Fibroblast of lung (primary cell): Measurements from ENCODE around the gene RASSF4. TPM values are rescaled to one million over a fixed set of nuclear protein-coding genes. Genes with fewer than 3 reads are reported as not detected.
A peak's percentile ranks its signal among the peaks of the same experiment; 100 is the strongest.

Source experiments
- DNase-seq, 2 donors: peaks; one replicate each; pipeline versions ENCODE4 v3.0.0 to v3.0.0-alpha.2; 2010; ENCODE audit warnings: low read depth in 2 of 2
- H2AFZ ChIP-seq: 2 replicates; pipeline ENCODE4 v1.5.1; 2012; ENCODE audit warnings: low read length, control low read depth, inconsistent platforms
- H3K27ac ChIP-seq: 2 replicates; pipeline ENCODE4 v1.5.1; 2011; ENCODE audit warnings: low read length, control low read depth; ENCODE audit not compliant: insufficient read depth
- H3K27me3 ChIP-seq: 2 replicates; pipeline ENCODE4 v1.5.1; 2011; ENCODE audit warnings: mild to moderate bottlenecking, low read length; ENCODE audit not compliant: control insufficient read depth, insufficient read depth
- H3K36me3 ChIP-seq: 2 replicates; pipeline ENCODE4 v1.5.1; 2011; ENCODE audit warnings: low read length; ENCODE audit not compliant: control insufficient read depth, insufficient read depth
- H3K4me1 ChIP-seq: 2 replicates; pipeline ENCODE4 v1.5.1; 2011; ENCODE audit warnings: low read length; ENCODE audit not compliant: control insufficient read depth, insufficient read depth; ENCODE audit errors: extremely low read depth
- H3K4me2 ChIP-seq: 2 replicates; pipeline ENCODE4 v1.5.1; 2011; ENCODE audit warnings: low read length, control low read depth; ENCODE audit not compliant: insufficient read depth; ENCODE audit errors: extremely low read depth
- H3K4me3 ChIP-seq, 4 experiments: fragments of 200-600 bp in 1 of 4; sonication (generic) in 1 of 4; replicated peaks in 1 of 4; 2 replicates each; pipeline ENCODE4 v1.5.1; 2011 to 2016; ENCODE audit warnings: low read length in 4 of 4, low read depth in 3 of 4, mild to moderate bottlenecking in 3 of 4, control low read depth in 2 of 4, inconsistent platforms in 1 of 4, mixed read lengths in 1 of 4; ENCODE audit not compliant: insufficient read depth in 1 of 4; ENCODE audit errors: control extremely low read depth in 1 of 4
- H3K79me2 ChIP-seq: 2 replicates; pipeline ENCODE4 v1.5.1; 2012; ENCODE audit warnings: mild to moderate bottlenecking, low read length, inconsistent platforms; ENCODE audit not compliant: control insufficient read depth, insufficient read depth
- H3K9ac ChIP-seq: 2 replicates; pipeline ENCODE4 v1.5.1; 2011; ENCODE audit warnings: mild to moderate bottlenecking, low read length, control low read depth; ENCODE audit not compliant: insufficient read depth
- H3K9me3 ChIP-seq: 2 replicates; pipeline ENCODE4 v1.5.1; 2012; ENCODE audit warnings: low read depth, low read length; ENCODE audit not compliant: control insufficient read depth, insufficient read depth
- H4K20me1 ChIP-seq: 2 replicates; pipeline ENCODE4 v1.5.1; 2011; ENCODE audit warnings: low read length; ENCODE audit not compliant: control insufficient read depth, insufficient read depth; ENCODE audit errors: extremely low read depth
- CTCF ChIP-seq, 2 donors: IDR thresholded peaks in 1 of 2; conservative IDR thresholded peaks in 1 of 2; 1 replicate in 1 of 2; 2 replicates in 1 of 2; pipeline ENCODE4 v1.5.1; 2011 to 2012; ENCODE audit warnings: low read length in 2 of 2, control low read depth in 1 of 2, inconsistent platforms in 1 of 2, low read depth in 1 of 2, mild to moderate bottlenecking in 1 of 2
- EZH2 ChIP-seq: IDR thresholded peaks from 2 replicates; pipeline ENCODE4 v1.5.1; 2012; ENCODE audit warnings: low read length, control low read depth, mild to moderate bottlenecking; ENCODE audit errors: missing control alignments
- polyA plus RNA-seq, 2 donors: library from polyadenylated mRNA; depleted of rRNA in 1 of 2; stranded (reverse) in 1 of 2; unstranded in 1 of 2; fragments of >200 nt; gene quantifications; 2 replicates each; pipeline ENCODE4 v1.2.1, GENCODE V29; 2011 to 2012; ENCODE audit warnings: missing spikeins in 1 of 2
- total RNA-seq: library from RNA; depleted of rRNA; stranded (reverse); fragments of >200 nt; gene quantifications from 2 replicates; pipeline ENCODE4 v1.2.1, GENCODE V29; 2014

Gene RASSF4
- total and polyA plus RNA-seq, 2 donors (not counting 1 experiment from before 2014, with no cell fraction given) = 6.4 to 11.4 TPM

GRCh38 chr10:44956717-44957706, 2.6 kb upstream of the RASSF4 start:
- no peaks in the 10 kb centered on the region for H3K27me3 ChIP-seq
- TF ChIP-seq EZH2 (no peak), CTCF (conservative IDR thresholded peaks at IDR 0.05 in 1 of 2, IDR thresholded peaks at IDR 0.05 in 1 of 2; ENCODE audit: low read depth in 1 of 2, low read length in 2 of 2) (no peak)
- no peak overlapping the region for H3K4me3 ChIP-seq
- H2AFZ ChIP-seq = no peak overlapping the region
- no peak for DNase-seq
- H3K27ac ChIP-seq = no peak overlapping the region
- H3K4me2 ChIP-seq = no peak overlapping the region
- H3K4me1 ChIP-seq = peaks cover 7% of the 10 kb centered on the region
- H4K20me1 ChIP-seq = no peaks in the 10 kb centered on the region
- no peaks in the 10 kb centered on the region for H3K79me2 ChIP-seq
- no peaks in the 10 kb centered on the region for H3K9me3 ChIP-seq
- H3K36me3 ChIP-seq = no peaks in the 10 kb centered on the region
- no peak overlapping the region for H3K9ac ChIP-seq

DNA sequence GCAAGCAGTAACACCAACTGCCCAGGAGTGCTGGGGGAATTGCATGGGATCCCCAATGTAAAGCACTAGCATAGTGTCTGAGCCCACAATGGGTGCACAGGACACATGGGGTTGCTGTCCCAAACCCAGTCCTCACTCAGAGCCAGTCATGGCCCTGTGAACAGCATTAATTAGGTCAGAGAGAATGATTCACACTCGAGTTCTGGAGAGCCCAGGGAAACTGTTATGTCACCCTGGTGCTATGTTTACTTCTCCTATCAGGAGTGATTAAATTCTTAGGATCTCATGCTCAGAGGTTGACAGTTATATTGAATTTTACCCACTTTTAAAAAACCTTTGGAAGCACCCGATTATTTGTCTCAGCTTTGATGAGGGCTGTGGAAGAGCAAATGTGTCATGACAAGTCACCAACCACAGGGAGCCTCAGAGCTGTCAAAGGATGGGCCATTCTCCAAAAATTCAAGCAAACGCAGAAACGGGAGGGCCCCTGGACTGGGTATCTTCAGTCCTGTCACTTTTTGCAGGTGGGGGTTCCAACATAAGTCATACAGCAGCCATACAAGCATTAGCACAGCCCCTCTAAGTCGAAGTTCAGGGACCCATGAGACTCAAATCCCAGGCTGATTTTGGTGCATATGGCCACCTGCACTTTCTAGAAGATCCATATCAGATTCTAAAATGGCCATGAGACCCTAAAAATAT, 1.3 kb upstream of the RASSF4 start:
- H3K4me3 ChIP-seq = peak overlapping the region; percentile 67 to 90 (median 77)
- H3K27ac ChIP-seq = no peak overlapping the region
- no peaks in the 10 kb centered on the region for H3K27me3 ChIP-seq
- H3K9ac ChIP-seq = no peak overlapping the region
- H3K79me2 ChIP-seq = no peaks in the 10 kb centered on the region
- peak in 1 of 2 donors; percentile 86 for DNase-seq
- no peak overlapping the region for H2AFZ ChIP-seq
- no peaks in the 10 kb centered on the region for H4K20me1 ChIP-seq
- no peaks in the 10 kb centered on the region for H3K36me3 ChIP-seq
- no peak for TF ChIP-seq EZH2
- no peak for TF ChIP-seq CTCF (conservative IDR thresholded peaks at IDR 0.05 in 1 of 2, IDR thresholded peaks at IDR 0.05 in 1 of 2; ENCODE audit: low read depth in 1 of 2, low read length in 2 of 2)
- peak overlapping the region; percentile 85 for H3K4me2 ChIP-seq
- H3K4me1 ChIP-seq = peaks cover 7% of the 10 kb centered on the region
- H3K9me3 ChIP-seq = no peaks in the 10 kb centered on the region

GRCh38 chr10:44958898-44959246, 730 bp upstream of the RASSF4 start:
- H3K27me3 ChIP-seq = no peaks in the 10 kb centered on the region
- DNase-seq = no peak
- no peaks in the 10 kb centered on the region for H3K9me3 ChIP-seq
- H4K20me1 ChIP-seq = no peaks in the 10 kb centered on the region
- TF ChIP-seq EZH2 = no peak
- no peak for TF ChIP-seq CTCF (conservative IDR thresholded peaks at IDR 0.05 in 1 of 2, IDR thresholded peaks at IDR 0.05 in 1 of 2; ENCODE audit: low read depth in 1 of 2, low read length in 2 of 2)
- no peaks in the 10 kb centered on the region for H3K79me2 ChIP-seq
- H3K4me3 ChIP-seq = peak overlapping the region; percentile 67 to 90 (median 77)
- no peak overlapping the region for H2AFZ ChIP-seq
- H3K27ac ChIP-seq = no peak overlapping the region
- peak overlapping the region; percentile 85 for H3K4me2 ChIP-seq
- no peaks in the 10 kb centered on the region for H3K36me3 ChIP-seq
- H3K9ac ChIP-seq = peak overlapping the region; percentile 38
- H3K4me1 ChIP-seq = peaks cover 7% of the 10 kb centered on the region
